ENCODE results near the gene MAS1L.
"Not testable (repeated sequence)": the region's sequence is repeated elsewhere in the genome, so short reads cannot be mapped to it uniquely, and the experiment has no call there.

Gene MAS1L

DNA sequence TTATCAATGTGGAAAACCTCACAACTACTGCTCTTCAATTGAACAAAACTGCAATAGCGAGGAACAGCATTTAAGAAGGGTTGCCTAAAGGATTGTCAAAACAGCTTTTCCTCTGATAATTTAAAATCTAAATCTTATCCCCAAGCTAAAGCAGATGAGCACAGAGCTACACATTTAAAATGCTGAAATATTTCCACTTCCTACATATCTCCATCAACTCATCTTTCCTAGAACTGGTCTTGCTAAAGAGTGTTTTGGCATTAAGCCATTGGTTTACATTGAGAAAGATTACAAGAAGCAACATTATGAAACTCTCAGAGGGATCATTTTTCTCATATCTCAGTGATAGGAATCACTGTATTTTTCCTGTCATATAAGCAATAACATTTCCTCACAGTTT, 45.0 kb downstream of the MAS1L start:
- CTCF ChIA-PET = no interaction called here
- no peaks in the 10 kb centered on the region for H3K9me3 Mint-ChIP-seq
- DNase-seq = no peak
- no peak overlapping the region for H3K27ac Mint-ChIP-seq
- H3K36me3 Mint-ChIP-seq = no peaks in the 10 kb centered on the region
- peaks cover 30% of the 10 kb centered on the region for H3K27me3 Mint-ChIP-seq
- H3K4me3 Mint-ChIP-seq = no peak overlapping the region
- H3K4me1 Mint-ChIP-seq = no peaks in the 10 kb centered on the region

DNA sequence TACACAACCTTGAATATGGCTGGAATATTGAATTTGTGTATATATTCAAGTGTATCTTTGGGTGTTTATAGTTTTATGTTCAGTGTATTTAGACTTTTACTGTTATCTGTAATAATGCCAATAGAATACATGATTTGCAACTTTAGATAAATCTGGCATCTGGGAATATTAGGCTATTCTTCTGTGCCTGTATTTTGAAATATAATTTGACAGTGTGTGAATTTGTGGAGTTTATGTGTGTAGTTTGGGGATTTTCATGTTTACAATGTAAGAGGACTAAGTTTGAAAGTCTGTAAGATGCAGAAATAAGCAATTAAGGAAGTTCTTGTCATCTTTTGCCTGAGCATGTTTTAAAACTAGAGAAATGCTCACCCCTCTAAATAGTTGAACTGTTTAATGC, 48.8 kb downstream of the MAS1L start, which contains the start of gene OR10C1:
Gene OR10C1, plus strand, starts transcription at position 301 of the 400 bp plus-strand sequence. CDS start 710 bp downstream, outside the sequence.
- Mint-ChIP-seq H3K27me3 (peaks cover 13% of the 10 kb centered on the region), H3K36me3 (no peaks in the 10 kb centered on the region), H3K4me1 (no peaks in the 10 kb centered on the region), H3K27ac (no peak within 1 kb of the TSS), H3K4me3 (no peak within 1 kb of the TSS), H3K9me3 (no peaks in the 10 kb centered on the region)
- no peak for DNase-seq
- CTCF ChIA-PET = no interaction called here

- H3K9me3 Mint-ChIP-seq, H3K4me1 Mint-ChIP-seq, H3K4me3 Mint-ChIP-seq, H3K27ac Mint-ChIP-seq, DNase-seq, H3K36me3 Mint-ChIP-seq, CTCF ChIA-PET: not testable (repeated sequence)
- peaks cover 21% of the 10 kb centered on the region for H3K27me3 Mint-ChIP-seq
These were observed 51.0 kb downstream of the MAS1L start for GRCh38 chr6:29436730-29437129.

Measured in activated naive CD4-positive, alpha-beta T cell treated with anti-CD3 and anti-CD28 coated beads, Interleukin-2, amount 10 ng/mL, durations not matched to agents 7 days and 5 days (primary cell).